Astrocyte of the hippocampus (primary cell): ENCODE data around the gene SUFU.

ENCODE experiments used
- DNase-seq: peaks from one replicate; pipeline ENCODE4 v3.0.0; 2011; ENCODE audit warnings: low read depth, low spot score

The SUFU gene

DNA sequence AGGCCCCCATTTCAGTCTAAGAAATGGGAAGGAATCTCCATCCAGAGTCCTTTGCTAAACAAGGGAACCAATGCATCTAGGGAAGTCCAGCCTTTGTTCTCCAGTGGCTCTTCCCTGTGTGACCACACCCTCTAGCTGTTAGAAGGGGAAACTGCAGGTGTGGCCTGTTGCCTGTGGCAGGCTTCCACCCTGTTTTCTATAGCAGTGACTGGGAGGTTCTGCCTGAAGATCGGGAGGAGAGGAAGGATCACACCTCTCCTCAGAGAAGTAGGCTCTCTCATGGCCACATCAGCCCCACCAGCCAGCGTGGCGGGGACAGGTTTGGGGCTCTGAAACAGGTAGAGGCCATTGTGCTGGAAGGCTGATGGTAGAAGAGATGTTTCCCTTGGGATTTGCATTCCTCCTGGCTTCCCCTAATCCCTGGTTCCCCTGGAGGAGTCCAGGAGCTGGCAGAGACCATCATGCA is 92.8 kb downstream of the SUFU start:
- DNase-seq = peak; percentile 73

- DNase-seq = peak; percentile 34
These were observed 93.6 kb downstream of the SUFU start for GRCh38 chr10:102597131-102597991.

GRCh38 chr10:102598243-102598642 is 94.5 kb downstream of the SUFU start:
- DNase-seq = no peak

- DNase-seq = no peak
These were observed 96.0 kb downstream of the SUFU start for GRCh38 chr10:102599565-102600327.

- no peak for DNase-seq
These were observed 97.0 kb downstream of the SUFU start for GRCh38 chr10:102600816-102601215.

GRCh38 chr10:102601639-102602038 is 97.9 kb downstream of the SUFU start:
- no peak for DNase-seq

GRCh38 chr10:102602272-102603045 is 98.7 kb downstream of the SUFU start:
- no peak for DNase-seq

GRCh38 chr10:102603946-102604345 is 100.2 kb downstream of the SUFU start:
- no peak for DNase-seq

GRCh38 chr10:102604439-102604841 is 100.7 kb downstream of the SUFU start:
- peak; percentile 79 for DNase-seq

DNA sequence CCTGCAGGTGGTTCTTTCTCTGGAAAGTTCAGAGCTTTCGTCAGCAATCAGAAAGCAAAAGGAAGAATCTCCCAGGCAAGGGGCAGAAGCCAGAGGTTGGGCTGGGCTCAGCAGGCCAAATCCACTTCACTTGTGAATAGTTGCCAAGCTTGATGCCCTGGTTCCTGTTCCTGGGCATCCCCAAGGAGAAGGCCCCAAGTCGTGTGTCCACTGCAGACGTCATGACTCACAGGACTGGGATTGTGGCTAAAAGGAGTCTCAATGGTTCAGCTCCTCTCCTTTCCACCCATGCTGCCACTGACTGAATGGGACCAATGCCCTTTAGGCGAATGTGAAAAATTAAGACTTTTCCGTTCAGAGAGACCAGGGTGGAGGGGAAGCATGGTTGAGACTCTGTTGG is 101.9 kb downstream of the SUFU start:
- peak; percentile 66 for DNase-seq

GRCh38 chr10:102608487-102608886 is 104.7 kb downstream of the SUFU start:
- no peak for DNase-seq

DNA sequence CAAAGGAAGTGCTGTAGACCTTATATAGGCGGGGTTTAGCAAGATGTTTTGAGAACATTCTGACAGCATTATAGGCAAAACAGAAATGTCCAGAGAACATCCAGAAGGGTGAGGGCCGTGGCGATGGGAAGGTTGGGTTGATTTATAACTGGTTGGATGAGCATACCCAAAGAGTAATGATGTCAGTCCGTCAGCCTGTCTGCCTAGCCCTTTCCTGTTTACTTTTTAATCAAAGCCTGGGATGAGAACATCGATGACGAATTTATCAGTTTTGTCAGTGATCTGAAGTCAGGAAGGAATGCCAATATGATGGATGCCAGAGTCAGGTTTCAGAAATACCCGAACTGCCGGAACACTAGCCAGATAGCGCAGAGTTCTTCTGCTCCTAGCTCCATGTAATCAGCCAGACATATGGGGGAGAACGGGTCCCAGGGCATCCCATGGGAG is 106.7 kb downstream of the SUFU start:
- no peak for DNase-seq

DNA sequence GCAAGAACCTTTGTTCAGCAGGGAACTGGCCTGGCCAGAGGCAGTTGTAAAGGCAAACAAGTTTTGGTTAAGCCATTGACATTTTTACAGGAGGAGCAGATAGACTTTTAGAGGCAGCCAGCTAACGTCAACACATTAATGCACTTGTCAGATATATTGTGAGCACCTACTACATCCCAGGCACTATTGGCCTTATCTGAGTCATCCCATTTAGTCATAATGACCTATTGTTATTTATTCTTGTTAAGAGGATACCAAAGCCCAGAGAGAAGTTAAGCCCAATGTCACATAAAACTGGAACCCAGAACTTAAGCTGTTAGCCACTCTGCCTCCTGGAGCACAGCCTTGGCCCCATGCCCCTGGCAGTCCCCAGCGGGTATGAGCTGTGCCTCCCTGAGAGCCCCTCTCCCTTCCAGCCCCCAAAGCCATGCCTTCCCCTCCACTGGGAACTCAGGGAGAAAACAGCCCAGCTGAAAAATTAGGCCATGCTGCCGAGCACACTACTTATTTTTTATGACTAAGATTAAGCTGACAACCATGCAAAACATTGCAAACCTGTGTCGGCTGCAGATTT is 107.8 kb downstream of the SUFU start:
- no peak for DNase-seq

DNA sequence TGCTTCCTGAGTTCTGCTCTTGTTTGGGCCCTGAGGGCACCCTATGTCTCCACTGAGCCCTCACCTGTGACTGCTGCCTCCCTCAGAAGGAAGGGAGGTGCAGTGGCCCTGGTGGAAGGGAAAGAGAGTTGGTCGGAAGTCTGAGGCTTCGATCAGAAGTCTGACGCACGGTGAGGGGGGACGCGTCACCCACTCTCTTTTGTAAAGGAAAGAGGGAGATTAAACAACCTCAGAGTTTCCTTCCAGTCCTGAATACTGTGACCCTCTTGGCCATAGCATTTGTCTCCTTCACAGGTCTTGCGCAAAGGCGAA is 109.1 kb downstream of the SUFU start:
- no peak for DNase-seq

GRCh38 chr10:102613286-102613685 is 109.5 kb downstream of the SUFU start:
- DNase-seq = no peak

GRCh38 chr10:102613785-102614184 is 110.0 kb downstream of the SUFU start:
- no peak for DNase-seq

DNA sequence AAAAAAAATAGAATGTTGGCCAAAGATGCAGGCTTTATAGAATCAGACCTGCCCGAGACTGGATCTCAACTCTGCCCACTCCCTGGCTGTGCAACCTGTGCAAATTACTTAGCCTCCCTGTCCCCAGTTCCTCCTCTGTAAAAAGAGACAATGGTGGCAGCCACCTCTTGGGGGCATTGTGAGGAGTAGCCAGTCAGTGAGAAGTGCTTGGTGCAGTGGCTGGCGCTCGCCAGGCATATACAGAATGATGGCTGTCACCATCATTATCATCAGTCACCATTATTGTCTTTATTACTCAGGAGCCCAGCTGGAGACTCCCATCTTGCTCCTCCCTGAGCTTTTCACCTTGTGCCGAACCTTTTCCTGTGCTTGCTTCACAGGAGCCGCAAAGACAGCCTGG is 111.1 kb downstream of the SUFU start:
- DNase-seq = no peak

- no peak for DNase-seq
These were observed 111.6 kb downstream of the SUFU start for GRCh38 chr10:102615361-102615760.

GRCh38 chr10:102616066-102616770 is 112.4 kb downstream of the SUFU start:
- no peak for DNase-seq

DNA sequence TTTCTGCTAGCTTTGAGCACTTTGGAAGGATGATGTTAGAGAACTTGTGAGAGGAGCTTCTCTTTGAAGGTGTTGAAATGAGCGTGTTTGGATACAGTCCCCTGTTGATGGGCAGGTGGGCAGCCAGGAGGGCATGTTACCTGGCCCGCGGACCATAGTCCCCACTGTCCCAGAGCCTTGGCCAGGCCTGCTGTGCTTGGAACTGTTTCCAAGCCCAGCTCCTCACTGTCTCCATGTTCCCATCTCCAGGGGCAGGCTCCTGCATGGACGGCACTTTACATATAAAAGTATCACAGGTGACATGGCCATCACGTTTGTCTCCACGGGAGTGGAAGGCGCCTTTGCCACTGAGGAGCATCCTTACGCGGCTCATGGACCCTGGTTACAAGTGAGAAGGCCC is 113.3 kb downstream of the SUFU start:
- DNase-seq = no peak

DNA sequence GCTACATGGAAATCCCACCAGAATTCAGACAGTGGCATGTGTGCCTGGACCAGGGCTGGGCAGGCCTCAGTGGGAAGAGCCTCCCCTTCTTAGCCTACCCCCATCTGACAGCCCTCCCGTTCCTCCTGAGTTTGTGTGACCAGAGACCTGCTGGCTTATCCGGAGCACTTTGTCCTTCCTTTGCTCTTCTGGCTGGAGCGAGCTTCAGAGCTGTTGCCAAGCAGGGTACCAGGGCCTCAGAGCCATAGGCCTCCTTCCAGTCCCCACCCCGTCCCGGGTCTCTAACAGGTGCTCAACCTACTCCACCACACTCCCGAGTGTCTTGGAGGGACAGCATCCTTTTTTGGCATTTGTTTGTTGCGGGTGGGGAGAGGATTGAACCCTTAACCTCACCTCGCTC is 114.0 kb downstream of the SUFU start:
- no peak for DNase-seq
